IMR-90 (cell line): ENCODE results near the gene PTPRG. TPM values are rescaled to one million over a fixed set of nuclear protein-coding genes. Genes with fewer than 3 reads are reported as not detected.

Experiments used
- ATAC-seq: fragments of 200-7000 bp; cut with Tn5 transposase; 2 replicates; pipeline ENCODE4 v1.9.1; 2020; ENCODE audit warnings: low read depth, mild to moderate bottlenecking, moderate library complexity
- BruUV-seq: library from RNA; stranded (reverse); fragments of 400-500 nt; replicated peaks from 2 replicates; lab custom pipeline; 2021; lab: Mats Ljungman, UMichigan
- CTCF ChIA-PET: fragments of 300-600 bp; formaldehyde crosslinking; extraction: SDS; loops from one replicate; lab custom pipeline; 2021; ENCODE audit warnings: antibody characterized with exemption; lab: Yijun Ruan, JAX
- POLR2A ChIA-PET: fragments of 300-600 bp; sonication (Branson Sonifier 250); formaldehyde crosslinking; loops from one replicate; lab custom pipeline; 2022; ENCODE audit warnings: antibody characterized with exemption; ENCODE audit not compliant: unreplicated experiment; lab: Charles Lee
- DNase-seq: peaks from one replicate; pipeline ENCODE4 v3.0.0; 2013
- H2AFZ ChIP-seq: replicated peaks from 2 replicates; pipeline ENCODE3; 2013; ENCODE audit warnings: low read length, mild to moderate bottlenecking; ENCODE audit not compliant: poor library complexity
- H2AK5ac ChIP-seq: 2 replicates; pipeline ENCODE4 v1.6.1; 2013; ENCODE audit warnings: low read depth, low read length, inconsistent platforms
- H2AK9ac ChIP-seq: replicated peaks from 2 replicates; pipeline ENCODE3; 2013; ENCODE audit warnings: mild to moderate bottlenecking, low read depth, low read length, moderate library complexity; ENCODE audit not compliant: poor library complexity
- H2BK120ac ChIP-seq: 2 replicates; pipeline ENCODE4 v1.6.1; 2013; ENCODE audit warnings: low read depth, low read length, inconsistent platforms
- H2BK15ac ChIP-seq: 3 replicates; pipeline ENCODE4 v1.6.1; 2013; ENCODE audit warnings: low read depth, low read length, inconsistent platforms
- H2BK20ac ChIP-seq: 2 replicates; pipeline ENCODE4 v1.6.1; 2013; ENCODE audit warnings: low read depth, mild to moderate bottlenecking, inconsistent platforms, low read length, moderate library complexity
- H2BK5ac ChIP-seq: 2 replicates; pipeline ENCODE4 v1.6.1; 2013; ENCODE audit warnings: mild to moderate bottlenecking, low read depth, low read length, inconsistent platforms; ENCODE audit not compliant: poor library complexity, severe bottlenecking
- H3K14ac ChIP-seq: replicated peaks from 2 replicates; pipeline ENCODE4 v1.6.1; 2013; ENCODE audit warnings: low read depth, low read length, inconsistent platforms
- H3K18ac ChIP-seq: 2 replicates; pipeline ENCODE4 v1.6.1; 2013; ENCODE audit warnings: low read depth, low read length, control low read depth
- H3K23ac ChIP-seq: 2 replicates; pipeline ENCODE4 v1.6.1; 2013; ENCODE audit warnings: low read depth, low read length, inconsistent platforms
- H3K27ac ChIP-seq: 2 replicates; pipeline ENCODE4 v1.5.1; 2013; ENCODE audit warnings: mild to moderate bottlenecking, control low read depth, low read length; ENCODE audit not compliant: insufficient read depth
- H3K27me3 ChIP-seq: 2 replicates; pipeline ENCODE4 v1.6.1; 2013; ENCODE audit warnings: low read length; ENCODE audit not compliant: control insufficient read depth, insufficient read depth
- H3K36me3 ChIP-seq: 2 replicates; pipeline ENCODE4 v1.6.1; 2013; ENCODE audit warnings: low read length, mixed read lengths; ENCODE audit not compliant: control insufficient read depth, insufficient read depth
- H3K4ac ChIP-seq: 2 replicates; pipeline ENCODE4 v1.6.1; 2013; ENCODE audit warnings: low read depth, low read length, inconsistent platforms
- H3K4me1 ChIP-seq: 2 replicates; pipeline ENCODE4 v1.6.1; 2013; ENCODE audit warnings: low read length, mixed read lengths; ENCODE audit not compliant: control insufficient read depth, insufficient read depth
- H3K4me2 ChIP-seq: 2 replicates; pipeline ENCODE4 v1.6.1; 2013; ENCODE audit warnings: low read depth, mild to moderate bottlenecking, control low read depth, low read length, moderate library complexity
- H3K4me3 ChIP-seq: 2 replicates; pipeline ENCODE4 v1.5.1; 2013; ENCODE audit warnings: low read depth, mild to moderate bottlenecking, control low read depth, low read length, moderate library complexity; ENCODE audit not compliant: insufficient read depth
- H3K56ac ChIP-seq: 2 replicates; pipeline ENCODE4 v1.6.1; 2013; ENCODE audit warnings: low read length, inconsistent platforms; ENCODE audit not compliant: insufficient read depth; ENCODE audit errors: extremely low read depth
- H3K79me1 ChIP-seq, 2 experiments: 2 replicates each; pipeline ENCODE4 v1.6.1; 2013; ENCODE audit warnings: low read length in 2 of 2, inconsistent platforms in 1 of 2, low read depth in 1 of 2
- H3K9ac ChIP-seq: 2 replicates; pipeline ENCODE4 v1.6.1; 2013; ENCODE audit warnings: low read depth, low read length, control low read depth
- H3K9me1 ChIP-seq: 2 replicates; pipeline ENCODE4 v1.6.1; 2013; ENCODE audit warnings: low read length, inconsistent platforms; ENCODE audit not compliant: insufficient read depth
- H3K9me3 ChIP-seq: 2 replicates; pipeline ENCODE4 v1.6.1; 2013; ENCODE audit warnings: low read length; ENCODE audit not compliant: control insufficient read depth, insufficient read depth
- H4K20me1 ChIP-seq: 2 replicates; pipeline ENCODE4 v1.6.1; 2013; ENCODE audit warnings: low read length, inconsistent platforms; ENCODE audit not compliant: insufficient read depth
- H4K5ac ChIP-seq: 2 replicates; pipeline ENCODE4 v1.6.1; 2013; ENCODE audit warnings: mild to moderate bottlenecking, low read depth, low read length, control low read depth
- H4K8ac ChIP-seq, 2 experiments: 2 replicates each; pipeline ENCODE4 v1.6.1; 2013; ENCODE audit warnings: low read depth in 2 of 2, low read length in 2 of 2, control low read depth in 1 of 2, inconsistent platforms in 1 of 2
- H4K91ac ChIP-seq: 2 replicates; pipeline ENCODE4 v1.6.1; 2013; ENCODE audit warnings: low read depth, low read length, inconsistent platforms; ENCODE audit not compliant: insufficient read depth
- BHLHE40 ChIP-seq: fragments of 150-350 bp; IDR thresholded peaks from 2 replicates; pipeline ENCODE4 v1.6.1; 2016; ENCODE audit warnings: mild to moderate bottlenecking, low read depth, low read length
- CHD1 ChIP-seq: IDR thresholded peaks from 2 replicates; pipeline ENCODE4 v1.6.1; 2012; ENCODE audit warnings: low read depth, low read length, improper control_type of control experiment
- FOS ChIP-seq: fragments of 150-350 bp; IDR thresholded peaks from 2 replicates; pipeline ENCODE4 v1.6.1; 2016; ENCODE audit warnings: low read depth, low read length
- MAFK ChIP-seq: IDR thresholded peaks from 2 replicates; pipeline ENCODE4 v1.6.1; 2012; ENCODE audit warnings: low read depth, low read length, improper control_type of control experiment
- MAZ ChIP-seq: IDR thresholded peaks from 2 replicates; pipeline ENCODE4 v1.6.1; 2012; ENCODE audit warnings: low read depth, mild to moderate bottlenecking, low read length, improper control_type of control experiment, moderate library complexity, borderline replicate concordance
- NFE2L2 ChIP-seq: fragments of 150-350 bp; IDR thresholded peaks from 2 replicates; pipeline ENCODE4 v1.6.1; 2016; ENCODE audit warnings: low read depth, mild to moderate bottlenecking, low read length
- POLR2A ChIP-seq: IDR thresholded peaks from 2 replicates; pipeline ENCODE4 v1.6.1; 2012; ENCODE audit warnings: mild to moderate bottlenecking, low read depth, low read length
- RAD21 ChIP-seq: IDR thresholded peaks from 2 replicates; pipeline ENCODE4 v1.6.1; 2012; ENCODE audit warnings: low read length, improper control_type of control experiment
- RCOR1 ChIP-seq: IDR thresholded peaks from 2 replicates; pipeline ENCODE4 v1.6.1; 2012; ENCODE audit warnings: mild to moderate bottlenecking, low read length, improper control_type of control experiment; ENCODE audit not compliant: insufficient replicate concordance
- RFX5 ChIP-seq: IDR thresholded peaks from 2 replicates; pipeline ENCODE4 v1.8.0; 2012; ENCODE audit warnings: low read depth, mild to moderate bottlenecking, low read length, moderate library complexity
- SMC3 ChIP-seq: fragments of 150-350 bp; IDR thresholded peaks from 2 replicates; pipeline ENCODE4 v1.6.1; 2016; ENCODE audit warnings: low read depth, mild to moderate bottlenecking, antibody characterized with exemption, low read length, moderate library complexity
- WGBS, 2 experiments: methylation state at CpG; one replicate each; pipeline versions ENCODE4 v1.1.5 to v1.1.7; 2013; ENCODE audit warnings: missing lambda C conversion rate in 2 of 2; ENCODE audit not compliant: insufficient read length in 1 of 2; ENCODE audit errors: extremely low coverage in 2 of 2; 5-methylcytosine and 5-hydroxymethylcytosine counted together
- dilution Hi-C: fragments of 300-500 bp; cut with HindIII; formaldehyde crosslinking; loops from one replicate; pipeline ENCODE4 v1.14.3; 2018; ENCODE audit warnings: low sequenced_read_pairs; ENCODE audit not compliant: unreplicated experiment
- in situ Hi-C: fragments of 300-500 bp; cut with MboI; formaldehyde crosslinking; loops from 3 replicates; pipeline ENCODE4 v1.14.3; 2019; ENCODE audit warnings: low sequenced_read_pairs, inconsistent platforms, mixed read lengths
- intact Hi-C: fragments of 100-400 bp; cut with micrococcal nuclease; formaldehyde crosslinking; loops from 2 replicates; pipeline ENCODE4 v1.10.0; 2022
- polyA plus RNA-seq, 3 experiments: library from polyadenylated mRNA; depleted of rRNA; stranded (reverse); fragments of >200 nt; gene quantifications; 2 replicates each; pipeline ENCODE4 v1.2.3, GENCODE V29; 2012; ENCODE audit warnings: low replicate concordance in 1 of 3
- total RNA-seq: library from RNA; depleted of rRNA; stranded (reverse); fragments of >200 nt; gene quantifications from 2 replicates; pipeline ENCODE4 v1.2.3, GENCODE V29; 2012
- TF ChIP-seq, protein P1 (sequence below): conservative IDR thresholded peaks from 2 replicates; pipeline ENCODE4 v1.5.1; 2012; ENCODE audit warnings: mild to moderate bottlenecking, low read depth, low read length, improper control_type of control experiment
- TF ChIP-seq, protein P2 (sequence below): fragments of 150-350 bp; IDR thresholded peaks from 2 replicates; pipeline ENCODE4 v1.6.1; 2016; ENCODE audit warnings: low read depth, mild to moderate bottlenecking, low read length, moderate library complexity, borderline replicate concordance
- TF ChIP-seq, protein P3 (sequence below): fragments of 150-350 bp; IDR thresholded peaks from 2 replicates; pipeline ENCODE4 v1.6.1; 2017; ENCODE audit warnings: mild to moderate bottlenecking, antibody characterized with exemption, low read length, low read depth

PTPRG gene
- total and polyA plus RNA-seq, 2 of the 4 experiments (the other 2 are of a cell fraction): 7.7 to 31.0 TPM

DNA sequence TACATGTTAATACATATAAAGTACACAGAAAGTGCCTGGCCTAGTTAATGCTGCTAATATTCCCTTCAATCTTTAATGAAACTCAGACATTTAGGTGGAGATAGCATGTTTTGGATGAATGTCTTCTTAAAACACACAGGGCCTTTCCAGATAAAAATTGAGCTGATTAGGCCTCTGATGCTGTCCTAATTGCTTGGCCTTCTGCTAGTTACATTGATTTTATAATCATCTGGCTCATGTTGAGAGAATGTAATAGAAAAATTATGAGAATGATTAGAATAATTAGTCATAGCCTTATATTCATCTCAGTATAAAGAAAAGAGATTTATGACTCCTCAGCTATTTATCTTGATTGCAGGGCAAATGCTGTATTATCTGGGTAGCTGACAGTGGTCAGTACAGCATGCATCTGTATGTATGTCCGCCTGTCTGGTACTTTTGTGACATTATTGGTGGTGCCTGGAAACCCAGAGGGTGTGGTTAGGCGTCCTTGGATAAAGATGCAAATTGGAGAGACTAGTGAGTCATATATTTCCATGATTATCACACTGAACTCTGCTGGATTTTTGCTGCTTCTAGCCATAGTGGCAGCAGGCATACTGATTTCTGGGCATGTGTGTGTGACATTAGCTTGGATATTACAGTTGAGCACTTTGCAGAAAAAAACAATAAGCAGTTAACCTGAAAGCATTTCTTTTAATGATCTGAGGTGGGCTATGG, 691.2 kb downstream of the PTPRG start (continued):
- no peak for TF ChIP-seq BHLHE40

DNA sequence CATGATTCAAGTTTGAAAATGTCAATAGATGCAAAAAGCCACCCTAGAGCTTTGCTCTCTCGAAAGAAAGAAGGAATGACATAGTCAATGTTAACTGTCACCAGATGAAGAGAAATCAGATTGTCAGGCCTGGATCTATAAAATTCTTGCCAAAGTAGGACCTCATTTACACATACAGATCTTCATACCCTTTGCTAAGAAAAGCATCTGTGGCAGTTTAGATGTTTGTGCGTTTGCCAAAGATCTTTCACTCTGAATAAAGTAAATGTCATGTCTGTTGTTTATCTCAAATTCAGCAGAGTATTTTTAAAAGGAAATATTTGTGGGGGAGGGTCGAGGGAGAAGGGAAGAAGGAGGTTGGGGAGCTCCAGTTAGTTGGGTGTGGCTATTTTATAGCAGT, 692.6 kb downstream of the PTPRG start:
- CTCF ChIA-PET: no interaction called here
- intact Hi-C loops (no loop called here), in situ Hi-C loops (no loop called here), dilution Hi-C loops (no loop called here)
- no peak overlapping the region for H3K4me2 ChIP-seq
- H3K27ac ChIP-seq: no peak overlapping the region
- no peak overlapping the region for H4K8ac ChIP-seq
- no peak overlapping the region for H2AK5ac ChIP-seq
- H2BK20ac ChIP-seq: no peak overlapping the region
- ATAC-seq: no peak
- WGBS, 2 experiments: no CpG with 5 or more reads among the region's 3 CpGs
- no peak overlapping the region for H3K23ac ChIP-seq
- no peak overlapping the region for H2AK9ac ChIP-seq
- no peaks in the 10 kb centered on the region for H3K27me3 ChIP-seq
- BruUV-seq: no TSS peak
- no peak overlapping the region for H2BK120ac ChIP-seq
- no peak overlapping the region for H2BK5ac ChIP-seq
- no peak overlapping the region for H3K9ac ChIP-seq
- peaks cover 5% of the 10 kb centered on the region; the same call in 1 of the 2 replicates for H3K9me1 ChIP-seq
- H3K4me1 ChIP-seq: peaks cover 3% of the 10 kb centered on the region
- no peak overlapping the region for H3K18ac ChIP-seq
- no peak overlapping the region for H3K4me3 ChIP-seq
- no peak overlapping the region for H3K14ac ChIP-seq
- no peak overlapping the region for H3K56ac ChIP-seq
- H4K91ac ChIP-seq: no peak overlapping the region
- H4K5ac ChIP-seq: no peak overlapping the region
- POLR2A ChIA-PET: no interaction called here
- DNase-seq: no peak
- H4K20me1 ChIP-seq: 0 out of 2 replicates have a peak, but pooled peaks cover 3% of the 10 kb centered on the region
- H2AFZ ChIP-seq: no peak overlapping the region
- H3K9me3 ChIP-seq: no peaks in the 10 kb centered on the region
- H3K79me1 ChIP-seq: no peaks in the 10 kb centered on the region
- H3K36me3 ChIP-seq: peaks cover 2% of the 10 kb centered on the region; the same call in 1 of the 2 replicates
- no peak overlapping the region for H2BK15ac ChIP-seq
- no peak overlapping the region for H3K4ac ChIP-seq
- TF ChIP-seq FOS (no peak), MAFK (no peak), NFE2L2 (no peak), RCOR1 (no peak), MAZ (no peak), SMC3 (no peak), POLR2A (no peak), RAD21 (no peak), CHD1 (no peak), RFX5 (no peak)
- TF ChIP-seq, protein P1, sequence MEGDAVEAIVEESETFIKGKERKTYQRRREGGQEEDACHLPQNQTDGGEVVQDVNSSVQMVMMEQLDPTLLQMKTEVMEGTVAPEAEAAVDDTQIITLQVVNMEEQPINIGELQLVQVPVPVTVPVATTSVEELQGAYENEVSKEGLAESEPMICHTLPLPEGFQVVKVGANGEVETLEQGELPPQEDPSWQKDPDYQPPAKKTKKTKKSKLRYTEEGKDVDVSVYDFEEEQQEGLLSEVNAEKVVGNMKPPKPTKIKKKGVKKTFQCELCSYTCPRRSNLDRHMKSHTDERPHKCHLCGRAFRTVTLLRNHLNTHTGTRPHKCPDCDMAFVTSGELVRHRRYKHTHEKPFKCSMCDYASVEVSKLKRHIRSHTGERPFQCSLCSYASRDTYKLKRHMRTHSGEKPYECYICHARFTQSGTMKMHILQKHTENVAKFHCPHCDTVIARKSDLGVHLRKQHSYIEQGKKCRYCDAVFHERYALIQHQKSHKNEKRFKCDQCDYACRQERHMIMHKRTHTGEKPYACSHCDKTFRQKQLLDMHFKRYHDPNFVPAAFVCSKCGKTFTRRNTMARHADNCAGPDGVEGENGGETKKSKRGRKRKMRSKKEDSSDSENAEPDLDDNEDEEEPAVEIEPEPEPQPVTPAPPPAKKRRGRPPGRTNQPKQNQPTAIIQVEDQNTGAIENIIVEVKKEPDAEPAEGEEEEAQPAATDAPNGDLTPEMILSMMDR: no peak
- TF ChIP-seq, protein P2, sequence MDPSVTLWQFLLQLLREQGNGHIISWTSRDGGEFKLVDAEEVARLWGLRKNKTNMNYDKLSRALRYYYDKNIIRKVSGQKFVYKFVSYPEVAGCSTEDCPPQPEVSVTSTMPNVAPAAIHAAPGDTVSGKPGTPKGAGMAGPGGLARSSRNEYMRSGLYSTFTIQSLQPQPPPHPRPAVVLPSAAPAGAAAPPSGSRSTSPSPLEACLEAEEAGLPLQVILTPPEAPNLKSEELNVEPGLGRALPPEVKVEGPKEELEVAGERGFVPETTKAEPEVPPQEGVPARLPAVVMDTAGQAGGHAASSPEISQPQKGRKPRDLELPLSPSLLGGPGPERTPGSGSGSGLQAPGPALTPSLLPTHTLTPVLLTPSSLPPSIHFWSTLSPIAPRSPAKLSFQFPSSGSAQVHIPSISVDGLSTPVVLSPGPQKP: no peak
- TF ChIP-seq, protein P3, sequence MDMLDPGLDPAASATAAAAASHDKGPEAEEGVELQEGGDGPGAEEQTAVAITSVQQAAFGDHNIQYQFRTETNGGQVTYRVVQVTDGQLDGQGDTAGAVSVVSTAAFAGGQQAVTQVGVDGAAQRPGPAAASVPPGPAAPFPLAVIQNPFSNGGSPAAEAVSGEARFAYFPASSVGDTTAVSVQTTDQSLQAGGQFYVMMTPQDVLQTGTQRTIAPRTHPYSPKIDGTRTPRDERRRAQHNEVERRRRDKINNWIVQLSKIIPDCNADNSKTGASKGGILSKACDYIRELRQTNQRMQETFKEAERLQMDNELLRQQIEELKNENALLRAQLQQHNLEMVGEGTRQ: no peak
